Measurements from ENCODE around the gene FMN2.

The FMN2 gene

DNA sequence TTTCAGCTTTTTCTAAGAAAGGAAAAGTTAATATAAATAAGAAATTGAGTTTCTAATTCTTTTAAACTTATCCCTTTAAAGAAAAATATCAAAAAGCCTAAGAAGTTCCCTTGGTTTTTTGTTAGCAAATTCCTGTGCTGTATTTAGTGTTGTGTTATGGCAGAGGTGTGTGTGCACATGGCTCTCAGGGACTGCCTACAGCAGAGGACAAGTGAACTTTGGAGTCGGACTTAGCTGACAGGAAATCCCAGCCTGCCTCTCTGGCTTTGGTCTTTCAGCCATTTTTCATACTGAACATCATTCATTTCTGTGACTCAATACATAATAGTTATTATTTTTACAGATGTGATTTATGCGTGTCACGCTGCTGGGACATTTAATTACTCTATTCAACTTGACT is 149.6 kb downstream of the FMN2 start:
- Histone ChIP-seq H3K9ac (no peak overlapping the region), H3K9me3 (replicated peaks in 1 of 11) (no peaks in the 10 kb centered on the region), H3K27me3 (no peaks in the 10 kb centered on the region), H3K27ac (no peak overlapping the region), H3K4me1 (no peaks in the 10 kb centered on the region), H4K20me1 (no peaks in the 10 kb centered on the region), H3K36me3 (no peaks in the 10 kb centered on the region), H3K4me3 (no peak overlapping the region), H3K4me2 (no peak overlapping the region)
- TF ChIP-seq Cebpa-rat (IDR thresholded peaks at IDR 0.05): no peak

DNA sequence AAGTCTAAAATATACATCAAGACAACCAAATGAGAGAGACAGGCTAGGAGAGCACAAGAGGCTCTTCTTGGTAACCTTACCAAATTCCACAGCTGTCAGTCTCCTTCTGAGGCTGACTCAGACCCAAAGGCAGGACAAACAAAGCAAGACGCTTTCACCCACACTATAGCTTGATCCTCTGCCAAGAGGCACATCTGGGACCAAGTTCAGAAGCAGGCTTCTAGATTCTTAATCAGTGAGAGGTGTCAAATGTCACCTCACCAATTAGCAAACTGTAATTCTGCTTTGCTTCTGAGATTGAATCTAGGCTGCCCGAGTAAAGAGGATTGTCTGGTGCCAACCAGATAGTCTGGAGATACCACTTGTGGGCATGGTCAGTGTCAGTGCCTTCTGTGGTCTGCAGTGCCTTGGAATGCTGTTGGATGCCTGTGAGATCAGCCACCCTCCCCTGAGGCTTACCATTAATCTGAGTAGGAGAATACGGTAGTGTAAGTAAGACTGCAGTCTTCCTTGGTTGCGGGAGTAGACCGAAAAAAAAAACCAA is 151.0 kb downstream of the FMN2 start:
- Histone ChIP-seq H3K27ac (no peak overlapping the region), H4K20me1 (no peaks in the 10 kb centered on the region), H3K9ac (no peak overlapping the region), H3K27me3 (no peaks in the 10 kb centered on the region), H3K4me2 (no peak overlapping the region), H3K9me3 (replicated peaks in 1 of 11) (no peaks in the 10 kb centered on the region), H3K36me3 (no peaks in the 10 kb centered on the region), H3K4me1 (no peaks in the 10 kb centered on the region), H3K4me3 (no peak overlapping the region)
- TF ChIP-seq Cebpa-rat (IDR thresholded peaks at IDR 0.05): no peak

DNA sequence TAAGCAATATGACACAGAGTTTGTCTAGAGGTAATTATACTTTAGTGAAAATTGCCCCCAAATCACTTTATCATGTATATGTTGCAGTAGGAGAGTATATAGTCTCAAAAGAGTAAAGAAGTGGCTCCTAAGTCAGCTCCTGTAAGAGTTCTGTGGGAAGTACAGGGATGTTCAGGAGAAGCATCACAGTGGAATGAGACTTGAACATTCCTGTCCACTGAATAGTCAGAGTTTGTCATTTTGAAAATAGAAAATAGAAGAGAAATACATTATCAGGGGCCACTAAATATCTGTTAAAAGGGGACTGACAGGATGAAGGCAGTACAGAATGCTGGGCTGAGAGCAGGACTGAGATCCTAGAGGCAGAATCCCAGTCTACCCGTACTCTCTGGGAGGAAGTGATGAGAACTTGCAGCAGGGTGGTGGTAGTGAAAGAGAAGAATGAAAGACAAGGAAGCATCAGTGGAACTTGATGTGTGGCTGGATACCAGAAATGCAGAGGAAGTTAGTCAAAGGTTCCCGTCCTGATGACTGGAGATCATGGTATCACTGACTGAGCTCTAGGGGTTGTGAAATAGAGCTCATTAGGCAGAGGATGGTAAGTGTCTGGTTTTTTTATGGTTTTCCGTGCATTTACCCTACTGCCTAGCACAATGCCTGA is 153.4 kb downstream of the FMN2 start:
- H3K4me1 ChIP-seq: no peaks in the 10 kb centered on the region
- peaks cover 0 to 7% (median 0%) of the 10 kb centered on the region in 11 experiments; a peak in 4 of 22 replicates for H3K9me3 ChIP-seq (replicated peaks in 1 of 11)
- no peak for TF ChIP-seq Cebpa-rat (IDR thresholded peaks at IDR 0.05)
- no peaks in the 10 kb centered on the region for H3K36me3 ChIP-seq
- no peak overlapping the region for H3K4me3 ChIP-seq
- H4K20me1 ChIP-seq: no peaks in the 10 kb centered on the region
- H3K27me3 ChIP-seq: no peaks in the 10 kb centered on the region
- H3K27ac ChIP-seq: no peak overlapping the region
- no peak overlapping the region; a peak in 1 of 22 replicates for H3K4me2 ChIP-seq
- no peak overlapping the region for H3K9ac ChIP-seq

DNA sequence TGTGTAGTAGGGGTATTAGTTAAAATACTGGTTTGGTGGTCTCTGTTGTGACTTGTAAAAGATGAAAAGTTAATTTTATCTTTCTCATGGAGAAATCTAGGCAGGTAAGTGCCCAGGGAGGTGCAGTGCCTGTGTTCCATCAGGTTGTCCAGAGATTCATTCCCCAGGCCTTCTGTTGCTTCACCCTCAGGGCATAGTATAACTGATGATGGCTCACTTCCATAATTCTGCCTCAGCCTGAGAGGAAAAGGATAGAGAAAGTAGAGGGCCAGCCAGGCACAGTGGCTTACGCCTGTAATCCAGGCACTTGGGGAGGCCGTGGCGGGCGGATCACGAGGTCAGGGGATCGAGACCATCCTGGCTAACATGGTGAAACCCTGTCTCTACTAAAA is 153.9 kb downstream of the FMN2 start:
- Histone ChIP-seq H3K4me3 (no peak overlapping the region), H3K27me3 (no peaks in the 10 kb centered on the region), H3K9me3 (replicated peaks in 1 of 11) (peaks cover 0 to 7% (median 0%) of the 10 kb centered on the region in 11 experiments; a peak in 4 of 22 replicates), H3K4me1 (no peaks in the 10 kb centered on the region), H4K20me1 (no peaks in the 10 kb centered on the region), H3K36me3 (no peaks in the 10 kb centered on the region), H3K4me2 (no peak overlapping the region; a peak in 1 of 22 replicates), H3K27ac (no peak overlapping the region), H3K9ac (no peak overlapping the region)
- no peak for TF ChIP-seq Cebpa-rat (IDR thresholded peaks at IDR 0.05)

DNA sequence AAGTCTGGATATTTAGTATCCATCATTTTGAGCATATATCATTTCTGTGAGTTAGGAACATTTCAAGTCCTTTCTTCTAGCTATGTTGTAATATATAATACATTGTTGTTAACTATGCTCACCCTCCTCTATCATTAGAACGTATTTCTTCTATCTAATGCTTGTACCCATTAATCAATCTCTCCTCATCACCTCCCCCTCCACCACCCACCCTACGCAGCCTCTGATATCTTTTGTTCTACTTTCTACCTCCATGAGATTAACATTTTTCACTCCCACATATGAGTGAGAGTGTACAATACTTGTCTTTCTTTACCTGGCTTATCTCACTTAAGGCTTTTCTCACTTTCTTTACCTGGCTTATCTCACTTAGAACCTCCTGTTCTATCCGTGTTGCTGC is 156.2 kb downstream of the FMN2 start:
- Histone ChIP-seq H3K4me1 (no peaks in the 10 kb centered on the region), H4K20me1 (no peaks in the 10 kb centered on the region), H3K36me3 (no peaks in the 10 kb centered on the region), H3K9ac (no peak overlapping the region), H3K9me3 (replicated peaks in 1 of 11) (peaks cover 0 to 7% (median 0%) of the 10 kb centered on the region in 11 experiments; a peak in 5 of 22 replicates), H3K4me2 (no peak overlapping the region), H3K27ac (no peak overlapping the region), H3K4me3 (no peak overlapping the region), H3K27me3 (no peaks in the 10 kb centered on the region)
- no peak for TF ChIP-seq Cebpa-rat (IDR thresholded peaks at IDR 0.05)

DNA sequence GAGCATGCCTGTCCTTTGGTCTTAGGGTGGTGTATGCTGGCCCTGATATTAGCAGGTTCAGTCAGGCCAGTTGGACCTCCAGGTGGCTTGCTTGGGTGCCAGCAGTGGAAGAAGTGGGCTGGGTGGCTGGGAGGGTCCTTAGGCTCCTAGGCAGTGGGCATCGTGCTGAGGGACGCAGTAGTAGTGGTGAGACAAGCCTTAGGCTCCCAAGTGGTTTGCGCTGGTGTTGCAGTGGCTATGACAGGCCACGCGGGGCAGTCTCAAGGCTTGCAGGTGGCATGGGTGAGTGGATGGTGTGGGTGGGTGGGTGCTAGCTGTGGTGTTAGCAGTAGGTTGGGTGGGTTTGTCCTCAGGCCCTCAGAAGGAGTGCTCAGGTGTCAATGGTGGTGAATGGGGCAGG is 162.3 kb downstream of the FMN2 start:
- Histone ChIP-seq H3K36me3 (no peaks in the 10 kb centered on the region), H3K4me2 (no peak overlapping the region), H3K9ac (no peak overlapping the region), H3K4me3 (no peak overlapping the region), H3K27ac (no peak overlapping the region), H3K27me3 (no peaks in the 10 kb centered on the region), H4K20me1 (no peaks in the 10 kb centered on the region), H3K4me1 (no peaks in the 10 kb centered on the region), H3K9me3 (replicated peaks in 1 of 11) (peaks cover 0 to 19% (median 14%) of the 10 kb centered on the region in 11 experiments; a peak in 16 of 22 replicates)
- no peak for TF ChIP-seq Cebpa-rat (IDR thresholded peaks at IDR 0.05)

DNA sequence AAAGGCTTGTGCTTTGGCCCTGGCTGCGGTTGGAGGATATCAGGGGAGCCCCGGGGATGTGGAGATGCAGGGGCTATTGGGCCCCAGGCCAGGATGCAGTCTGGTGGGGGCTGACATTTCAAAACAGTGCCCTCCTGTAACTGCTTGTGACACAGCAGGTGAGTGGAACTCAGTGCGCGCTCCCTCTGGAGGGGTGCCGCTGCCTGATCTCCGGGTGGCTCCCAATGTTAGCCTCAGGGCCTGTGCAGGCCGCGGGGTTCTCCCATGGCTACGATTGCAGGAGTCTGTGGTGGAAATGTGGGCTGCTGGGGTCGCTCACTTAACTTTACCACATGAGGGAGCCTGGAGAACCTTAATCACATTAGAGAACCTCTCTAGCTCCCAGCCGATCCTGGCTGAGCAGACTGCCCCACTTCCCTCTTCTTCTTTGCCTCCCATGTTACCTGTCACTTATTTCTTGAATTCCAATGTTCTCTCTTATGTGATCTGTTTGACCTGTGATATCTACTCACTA is 163.2 kb downstream of the FMN2 start:
- H3K9ac ChIP-seq: no peak overlapping the region
- H3K9me3 ChIP-seq (replicated peaks in 1 of 11): peaks cover 0 to 19% (median 11%) of the 10 kb centered on the region in 11 experiments; a peak in 15 of 22 replicates
- no peaks in the 10 kb centered on the region for H3K36me3 ChIP-seq
- no peak for TF ChIP-seq Cebpa-rat (IDR thresholded peaks at IDR 0.05)
- no peak overlapping the region for H3K27ac ChIP-seq
- no peaks in the 10 kb centered on the region for H4K20me1 ChIP-seq
- H3K4me1 ChIP-seq: no peaks in the 10 kb centered on the region
- H3K27me3 ChIP-seq: no peaks in the 10 kb centered on the region
- H3K4me3 ChIP-seq: no peak overlapping the region
- H3K4me2 ChIP-seq: no peak overlapping the region

DNA sequence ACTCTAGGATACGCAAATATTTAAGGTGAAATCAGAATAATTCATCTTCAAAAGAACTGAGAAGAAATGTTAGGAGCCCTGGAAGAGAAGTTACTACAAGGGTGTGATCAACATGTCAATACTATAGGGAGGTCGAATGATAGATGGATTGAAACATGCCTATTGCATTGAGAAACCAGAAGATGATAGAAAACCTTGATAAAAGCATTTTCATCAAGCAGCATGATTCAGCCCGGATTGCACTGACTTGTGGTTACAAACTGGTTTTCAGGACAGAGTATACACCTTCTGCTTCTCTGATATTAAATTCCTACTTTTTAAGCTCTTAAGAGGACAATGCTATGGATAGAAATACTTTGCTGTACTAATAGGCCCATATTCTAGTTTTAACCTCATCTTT is 164.2 kb downstream of the FMN2 start:
- Histone ChIP-seq H3K27ac (no peak overlapping the region), H3K36me3 (no peaks in the 10 kb centered on the region), H3K27me3 (no peaks in the 10 kb centered on the region), H3K9me3 (replicated peaks in 1 of 11) (peaks cover 0 to 19% (median 11%) of the 10 kb centered on the region in 11 experiments; a peak in 15 of 22 replicates), H3K4me3 (no peak overlapping the region), H3K4me1 (no peaks in the 10 kb centered on the region), H4K20me1 (no peaks in the 10 kb centered on the region), H3K4me2 (no peak overlapping the region), H3K9ac (no peak overlapping the region)
- TF ChIP-seq Cebpa-rat (IDR thresholded peaks at IDR 0.05): no peak

DNA sequence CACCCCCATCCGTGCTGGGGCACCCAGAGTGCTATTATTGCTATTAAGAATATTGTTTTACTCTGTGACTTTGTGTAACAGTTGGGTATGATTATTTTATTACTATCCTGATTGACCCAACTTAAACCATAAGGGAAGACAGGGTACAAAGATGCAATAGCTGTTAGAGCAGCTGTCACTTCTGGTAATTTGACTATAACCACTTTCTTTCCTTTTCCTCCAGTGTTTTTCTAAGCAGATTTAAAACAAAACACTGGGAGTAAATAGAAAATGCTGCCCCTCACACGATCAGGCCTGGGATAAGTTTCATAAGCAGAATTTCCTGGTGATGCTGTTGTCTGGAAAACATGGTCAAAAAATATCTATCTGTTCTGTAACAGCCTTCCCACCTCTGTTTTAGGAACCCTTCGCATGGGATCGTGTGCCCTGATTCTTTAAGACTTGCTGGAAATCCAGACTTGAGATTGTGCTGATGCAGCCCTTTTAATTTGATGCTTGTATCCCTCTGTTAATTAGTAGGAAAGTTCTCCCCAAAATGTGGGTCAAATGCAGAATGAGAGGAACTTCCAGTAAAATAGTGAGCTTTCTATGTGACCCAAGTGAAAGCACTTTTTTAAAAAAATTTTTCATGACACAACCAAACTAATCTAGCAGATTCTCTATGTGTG is 165.3 kb downstream of the FMN2 start:
- Histone ChIP-seq H3K36me3 (no peaks in the 10 kb centered on the region), H3K4me1 (no peaks in the 10 kb centered on the region), H3K4me3 (no peak overlapping the region), H4K20me1 (no peaks in the 10 kb centered on the region), H3K9ac (no peak overlapping the region), H3K9me3 (replicated peaks in 1 of 11) (peaks cover 0 to 19% (median 11%) of the 10 kb centered on the region in 11 experiments; a peak in 15 of 22 replicates), H3K4me2 (no peak overlapping the region), H3K27ac (no peak overlapping the region), H3K27me3 (no peaks in the 10 kb centered on the region)
- TF ChIP-seq Cebpa-rat (IDR thresholded peaks at IDR 0.05): no peak

Measured in BLaER1 treated with 17β-estradiol and CSF1 and Interleukin-3, amounts not matched to agents 10 nM and 100 nM (cell line).